Measurements from ENCODE around the gene ARMC9. TPM values are rescaled to one million over a fixed set of nuclear protein-coding genes. Genes with fewer than 3 reads are reported as not detected.
A peak's percentile ranks its signal among the peaks of the same experiment; 100 is the strongest.
"Not testable (repeated sequence)": the region's sequence is repeated elsewhere in the genome, so short reads cannot be mapped to it uniquely, and the experiment has no call there.

Gene ARMC9
- total RNA-seq, 1 donor from 2014 or later, result 40.8 TPM

- no peak for TF ChIP-seq CTCF (IDR thresholded peaks at IDR 0.05; ENCODE audit: unreplicated experiment)
- Mint-ChIP-seq H3K4me1 (ENCODE audit: low read depth) (peaks cover 8% of the 10 kb centered on the region), H3K27ac (no peak overlapping the region), H3K4me3 (ENCODE audit: low read depth) (no peak overlapping the region), H3K36me3 (ENCODE audit: insufficient read depth) (peaks cover 1% of the 10 kb centered on the region), H3K9me3 (ENCODE audit: low read depth) (no peaks in the 10 kb centered on the region), H3K27me3 (peaks cover 16% of the 10 kb centered on the region)
- DNase-seq (ENCODE audit: low spot score, unreplicated experiment), result no peak
Observed at GRCh38 chr2:231374771-231375170, 176.3 kb downstream of the ARMC9 start.

GRCh38 chr2:231375994-231376615 lies 177.7 kb downstream of the ARMC9 start:
- peaks cover 16% of the 10 kb centered on the region for H3K27me3 Mint-ChIP-seq
- H3K4me3 Mint-ChIP-seq (ENCODE audit: low read depth); DNase-seq (ENCODE audit: low spot score, unreplicated experiment): not testable (repeated sequence)

GRCh38 chr2:231376857-231377256 lies 178.4 kb downstream of the ARMC9 start:
- no peak overlapping the region for H3K4me3 Mint-ChIP-seq (ENCODE audit: low read depth)
- DNase-seq (ENCODE audit: low spot score, unreplicated experiment), result no peak
- H3K4me1 Mint-ChIP-seq (ENCODE audit: low read depth), result peaks cover 9% of the 10 kb centered on the region
- H3K27me3 Mint-ChIP-seq, result peaks cover 20% of the 10 kb centered on the region
- H3K27ac Mint-ChIP-seq, result no peak overlapping the region
- no peak for TF ChIP-seq CTCF (IDR thresholded peaks at IDR 0.05; ENCODE audit: unreplicated experiment)
- H3K9me3 Mint-ChIP-seq (ENCODE audit: low read depth), result no peaks in the 10 kb centered on the region
- peaks cover 1% of the 10 kb centered on the region for H3K36me3 Mint-ChIP-seq (ENCODE audit: insufficient read depth)

More at GRCh38 chr2:231375994-231376615, 177.7 kb downstream of the ARMC9 start:
- H3K36me3 Mint-ChIP-seq (ENCODE audit: insufficient read depth); H3K9me3 Mint-ChIP-seq (ENCODE audit: low read depth); H3K27ac Mint-ChIP-seq; H3K4me1 Mint-ChIP-seq (ENCODE audit: low read depth): not testable (repeated sequence)

- Mint-ChIP-seq H3K9me3 (ENCODE audit: low read depth) (no peaks in the 10 kb centered on the region), H3K27me3 (peaks cover 22% of the 10 kb centered on the region), H3K4me1 (ENCODE audit: low read depth) (peaks cover 9% of the 10 kb centered on the region), H3K4me3 (ENCODE audit: low read depth) (no peak overlapping the region), H3K27ac (peak overlapping the region; percentile 85), H3K36me3 (ENCODE audit: insufficient read depth) (peaks cover 1% of the 10 kb centered on the region)
- DNase-seq (ENCODE audit: low spot score, unreplicated experiment), result no peak
- TF ChIP-seq CTCF (IDR thresholded peaks at IDR 0.05; ENCODE audit: unreplicated experiment), result no peak
Observed at GRCh38 chr2:231378026-231378722, 179.7 kb downstream of the ARMC9 start.

- no peak overlapping the region for H3K4me3 Mint-ChIP-seq (ENCODE audit: low read depth)
Observed at GRCh38 chr2:231379266-231380215, 181.1 kb downstream of the ARMC9 start.

More at GRCh38 chr2:231379266-231380215, 181.1 kb downstream of the ARMC9 start:
- DNase-seq (ENCODE audit: low spot score, unreplicated experiment), result no peak
- TF ChIP-seq CTCF (IDR thresholded peaks at IDR 0.05; ENCODE audit: unreplicated experiment), result no peak
- Mint-ChIP-seq H3K4me1 (ENCODE audit: low read depth) (peaks cover 16% of the 10 kb centered on the region), H3K36me3 (ENCODE audit: insufficient read depth) (peaks cover 1% of the 10 kb centered on the region), H3K27me3 (peaks cover 22% of the 10 kb centered on the region), H3K27ac (no peak overlapping the region), H3K9me3 (ENCODE audit: low read depth) (no peaks in the 10 kb centered on the region)
